Activated CD4-positive, alpha-beta memory T cell treated with anti-CD3 and anti-CD28 coated beads, Interleukin-2, amount 10 ng/mL, durations not matched to agents 7 days and 5 days (primary cell): ENCODE results near the gene METTL3. TPM values are rescaled to one million over a fixed set of nuclear protein-coding genes. Genes with fewer than 3 reads are reported as not detected.

Experiments used
- CTCF ChIA-PET: fragments of 350-600 bp; sonication (Branson Sonifier 250); formaldehyde crosslinking; loops from one replicate; lab custom pipeline; 2021; ENCODE audit warnings: antibody characterized with exemption, inconsistent platforms; lab: Charles Lee
- POLR2A ChIA-PET: fragments of 350-600 bp; sonication (Branson Sonifier 250); formaldehyde crosslinking; loops from one replicate; lab custom pipeline; 2021; ENCODE audit warnings: antibody characterized with exemption; lab: Charles Lee
- DNase-seq: peaks from one replicate; pipeline ENCODE4 v3.0.0-alpha.2; 2020
- H3K27ac Mint-ChIP-seq: one replicate; pipeline ENCODE4 v1.8.0; 2021; ENCODE audit warnings: mild to moderate bottlenecking, mixed read lengths
- H3K27me3 Mint-ChIP-seq: one replicate; pipeline ENCODE4 v1.8.0; 2021; ENCODE audit warnings: mixed read lengths
- H3K36me3 Mint-ChIP-seq: one replicate; pipeline ENCODE4 v1.8.0; 2021; ENCODE audit warnings: low read depth, mixed read lengths
- H3K4me1 Mint-ChIP-seq: one replicate; pipeline ENCODE4 v1.8.0; 2021; ENCODE audit warnings: mixed read lengths
- H3K4me3 Mint-ChIP-seq: one replicate; pipeline ENCODE4 v1.8.0; 2021; ENCODE audit warnings: mild to moderate bottlenecking, mixed read lengths
- H3K9me3 Mint-ChIP-seq: one replicate; pipeline ENCODE4 v1.8.0; 2021; ENCODE audit warnings: mixed read lengths
- total RNA-seq, 2 experiments: library from RNA; stranded (reverse); gene quantifications; one replicate each; pipeline ENCODE4 v1.2.3, GENCODE V29; 2021

The METTL3 gene
- total RNA-seq, 2 experiments from 2014 or later, result 75.6 to 77.6 TPM

- peaks cover 26% of the 10 kb centered on the region for H3K36me3 Mint-ChIP-seq
- POLR2A ChIA-PET, result interaction anchor here (0.6 to 3.6 kb wide), 23 partner anchors 9 to 1463 kb away, joined by 3 to 103 read pairs (median 5); partner anchors contain the start of genes METTL3, RAB2B, RBM23 and SUPT16H
- no peaks in the 10 kb centered on the region for H3K27me3 Mint-ChIP-seq
- H3K27ac Mint-ChIP-seq, result peak overlapping the region; percentile 99
- no peaks in the 10 kb centered on the region for H3K9me3 Mint-ChIP-seq
- no peak for DNase-seq
- peaks cover 41% of the 10 kb centered on the region for H3K4me1 Mint-ChIP-seq
- H3K4me3 Mint-ChIP-seq, result peak overlapping the region; percentile 98
- CTCF ChIA-PET, result interaction anchor here (0.6 to 4.7 kb wide), 21 partner anchors 10 to 1640 kb away, joined by 3 to 54 read pairs (median 5); partner anchors contain the start of genes ACIN1, C14orf119, HAUS4 and METTL3
Measured at GRCh38 chr14:21455592-21455911, 55.6 kb downstream of the METTL3 start.

- no peaks in the 10 kb centered on the region for H3K27me3 Mint-ChIP-seq
- peaks cover 47% of the 10 kb centered on the region for H3K4me1 Mint-ChIP-seq
- H3K9me3 Mint-ChIP-seq, result no peaks in the 10 kb centered on the region
- POLR2A ChIA-PET, result interaction anchor here (0.6 to 3.6 kb wide), 21 partner anchors 8 to 1464 kb away, joined by 3 to 103 read pairs (median 5); partner anchors contain the start of genes METTL3, RAB2B, RBM23 and SUPT16H
- H3K4me3 Mint-ChIP-seq, result peak overlapping the region; percentile 98
- CTCF ChIA-PET, result interaction anchor here (0.6 to 4.7 kb wide), 10 partner anchors 11 to 73 kb away, joined by 3 to 54 read pairs (median 10); partner anchors contain the start of genes METTL3, RAB2B, SUPT16H and TOX4
- peaks cover 29% of the 10 kb centered on the region for H3K36me3 Mint-ChIP-seq
- no peak for DNase-seq
- peak overlapping the region; percentile 99 for H3K27ac Mint-ChIP-seq
Measured at GRCh38 chr14:21454843-21455544, 56.1 kb downstream of the METTL3 start.

GRCh38 chr14:21449899-21450216, 61.3 kb downstream of the METTL3 start:
- no peaks in the 10 kb centered on the region for H3K27me3 Mint-ChIP-seq
- peaks cover 28% of the 10 kb centered on the region for H3K36me3 Mint-ChIP-seq
- ChIA-PET CTCF (interaction anchor here (1.5 kb wide), 1 partner anchor 13 kb away, joined by 4 read pairs; no protein-coding TSS in a partner anchor), POLR2A (interaction anchor here (0.9 to 3.0 kb wide), 2 partner anchors 12 to 28 kb away, joined by 3 to 23 read pairs; partner anchors contain the start of gene TOX4)
- no peak overlapping the region for H3K4me3 Mint-ChIP-seq
- peak overlapping the region; percentile 69 for H3K27ac Mint-ChIP-seq
- H3K9me3 Mint-ChIP-seq, result no peaks in the 10 kb centered on the region
- no peak for DNase-seq
- H3K4me1 Mint-ChIP-seq, result peaks cover 63% of the 10 kb centered on the region

Other genes with a start within 250 kb of the METTL3 start
- 100 to 1,000 TPM; 689 to 710 TPM for gene HNRNPC, start 241.9 kb downstream of the METTL3 start, total RNA-seq
- gene RPGRIP1, start 231.3 kb downstream of the METTL3 start, total RNA-seq, result not detected
- 100 to 1,000 TPM; 114 TPM for gene SUPT16H, start 127.3 kb downstream of the METTL3 start, total RNA-seq
- 100 to 1,000 TPM; 108 to 112 TPM for gene CHD8, start 55.2 kb downstream of the METTL3 start, total RNA-seq
- gene RAB2B, start 34.4 kb downstream of the METTL3 start, total RNA-seq, result 10 to 100 TPM; 27.6 to 29.0 TPM
- 10 to 100 TPM; 82.1 to 85.6 TPM for gene TOX4, start 34.1 kb downstream of the METTL3 start, total RNA-seq
- 1 to 10 TPM; 1.5 to 1.8 TPM for gene SALL2, start 15.0 kb upstream of the METTL3 start, total RNA-seq
- gene OR10G3, start 68.7 kb upstream of the METTL3 start, total RNA-seq, result not detected
- gene OR10G2, start 123.6 kb upstream of the METTL3 start, total RNA-seq, result not detected
- under 1 TPM in 1 of 2 experiments, not detected in 1; 0.25 TPM for gene OR4E2, start 142.5 kb upstream of the METTL3 start, total RNA-seq
- under 1 TPM; 0.05 to 0.15 TPM for gene OR4E1, start 162.5 kb upstream of the METTL3 start, total RNA-seq